ENCODE measurements around the gene SPEM3. TPM values are rescaled to one million over a fixed set of nuclear protein-coding genes. Genes with fewer than 3 reads are reported as not detected.

SPEM3 gene
- total RNA-seq, 1 donor from 2014 or later, result not detected

GRCh38 chr17:7407082-7407481 is 21.6 kb upstream of the SPEM3 start:
- intact Hi-C loops (cut with DNase I), result loop anchor here (5.0 kb wide), 1 partner anchor 55 kb away; the partner anchor contains the start of gene KCTD11
- peaks cover 34% of the 10 kb centered on the region for H3K4me1 ChIP-seq
- H3K9me3 ChIP-seq, result no peaks in the 10 kb centered on the region
- no peak for TF ChIP-seq POLR2AphosphoS5 (IDR thresholded peaks at IDR 0.05; ENCODE audit: insufficient read depth in 1 of 2, low read depth in 1 of 2)
- TF ChIP-seq POLR2A (IDR thresholded peaks at IDR 0.05), result no peak
- no peak for TF ChIP-seq CTCF (IDR thresholded peaks at IDR 0.05)
- no peaks in the 10 kb centered on the region for H3K27me3 ChIP-seq
- peaks cover 0 to 16% of the 10 kb centered on the region in 2 donors for H3K36me3 ChIP-seq
- no peak for DNase-seq (ENCODE audit: extremely low spot score in 2 of 2)
- H3K27ac ChIP-seq, result no peak overlapping the region
- no peak overlapping the region for H3K4me3 ChIP-seq

- peaks cover 30% of the 10 kb centered on the region for H3K4me1 ChIP-seq
- no peak within 1 kb of the TSS for H3K27ac ChIP-seq
- H3K9me3 ChIP-seq, result no peaks in the 10 kb centered on the region
- DNase-seq (ENCODE audit: extremely low spot score in 2 of 2), result no peak
- peaks cover 0 to 16% of the 10 kb centered on the region in 2 donors for H3K36me3 ChIP-seq
- no peaks in the 10 kb centered on the region for H3K27me3 ChIP-seq
- intact Hi-C loops (cut with DNase I), result loop anchor here (5.0 kb wide), 1 partner anchor 55 kb away; the partner anchor contains the start of gene KCTD11
- H3K4me3 ChIP-seq, result no peak within 1 kb of the TSS
- TF ChIP-seq CTCF (IDR thresholded peaks at IDR 0.05) (no peak), POLR2AphosphoS5 (IDR thresholded peaks at IDR 0.05; ENCODE audit: insufficient read depth in 1 of 2, low read depth in 1 of 2) (no peak), POLR2A (IDR thresholded peaks at IDR 0.05) (no peak)
These were observed 21.0 kb upstream of the SPEM3 start, which contains the start of gene NLGN2 for GRCh38 chr17:7407485-7408251. Gene NLGN2 (plus strand): TSS chr17:7407845. CDS start chr17:7408256, 411 bp downstream.

- Histone ChIP-seq H3K27ac (no peak overlapping the region), H3K9me3 (no peaks in the 10 kb centered on the region), H3K4me3 (no peak overlapping the region), H3K27me3 (no peaks in the 10 kb centered on the region), H3K36me3 (peaks cover 0 to 16% of the 10 kb centered on the region in 2 donors), H3K4me1 (peaks cover 29% of the 10 kb centered on the region)
- intact Hi-C loops (cut with DNase I), result loop anchor here (5.0 kb wide), 1 partner anchor 56 kb away; the partner anchor contains the start of gene KCTD11
- no peak for DNase-seq (ENCODE audit: extremely low spot score in 2 of 2)
- no peak for TF ChIP-seq POLR2AphosphoS5 (IDR thresholded peaks at IDR 0.05; ENCODE audit: insufficient read depth in 1 of 2, low read depth in 1 of 2)
- TF ChIP-seq CTCF (IDR thresholded peaks at IDR 0.05), result no peak
- no peak for TF ChIP-seq POLR2A (IDR thresholded peaks at IDR 0.05)
These were observed 20.4 kb upstream of the SPEM3 start for GRCh38 chr17:7408252-7408727.

- Histone ChIP-seq H3K36me3 (peaks cover 0 to 16% of the 10 kb centered on the region in 2 donors), H3K4me3 (no peak overlapping the region), H3K27ac (no peak overlapping the region), H3K27me3 (no peaks in the 10 kb centered on the region), H3K9me3 (no peaks in the 10 kb centered on the region), H3K4me1 (peaks cover 33% of the 10 kb centered on the region)
- TF ChIP-seq POLR2A (IDR thresholded peaks at IDR 0.05) (no peak), CTCF (IDR thresholded peaks at IDR 0.05) (no peak), POLR2AphosphoS5 (IDR thresholded peaks at IDR 0.05; ENCODE audit: insufficient read depth in 1 of 2, low read depth in 1 of 2) (no peak)
- intact Hi-C loops (cut with DNase I), result loop anchor here (5.0 kb wide), 1 partner anchor 57 kb away; the partner anchor contains the start of gene KCTD11
- no peak for DNase-seq (ENCODE audit: extremely low spot score in 2 of 2)
These were observed 19.8 kb upstream of the SPEM3 start for GRCh38 chr17:7408863-7409262.

Measured in vagina (tissue), 2 donors.